Suppressor macrophage (primary cell): ENCODE results near the gene NEK3.
"Not testable (repeated sequence)": the region's sequence is repeated elsewhere in the genome, so short reads cannot be mapped to it uniquely, and the experiment has no call there.

Experiments
- DNase-seq, 4 experiments: peaks; one replicate each; pipeline ENCODE4 v3.0.0-alpha.2; 2020 to 2022

NEK3 gene

GRCh38 chr13:52165411-52165810 is 6.0 kb upstream of the NEK3 start:
- DNase-seq: no peak

- DNase-seq: no peak
These were observed 5.6 kb upstream of the NEK3 start for GRCh38 chr13:52164989-52165388.

DNA sequence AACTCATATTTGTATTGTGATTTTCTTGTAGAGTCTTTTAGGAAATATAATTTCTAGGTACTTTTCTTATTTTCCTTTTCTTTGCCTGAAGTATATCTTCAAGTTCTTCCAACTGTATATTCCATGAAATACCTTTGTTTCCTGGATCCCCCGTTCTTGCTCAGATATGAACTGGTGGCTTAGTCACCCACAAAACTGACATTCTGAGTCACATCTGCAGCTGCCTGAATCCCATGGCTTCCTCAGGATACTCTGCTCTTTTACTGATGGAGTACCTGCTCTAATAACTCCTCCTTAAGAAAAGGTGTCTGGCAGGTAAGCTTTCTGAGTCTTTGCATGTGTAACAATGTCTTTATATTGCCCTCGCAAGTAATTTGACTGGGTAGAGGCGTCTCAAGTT is 4.5 kb upstream of the NEK3 start:
- not testable (repeated sequence) for DNase-seq

- no peak for DNase-seq
These were observed 3.1 kb upstream of the NEK3 start for GRCh38 chr13:52162279-52163101.

- no peak for DNase-seq
These were observed 1.8 kb upstream of the NEK3 start for GRCh38 chr13:52161181-52161646.

GRCh38 chr13:52160506-52160905 is 1.1 kb upstream of the NEK3 start:
- DNase-seq: peak in 1 of 4 experiments; percentile 4

- DNase-seq: no peak
These were observed 656 bp upstream of the NEK3 start for GRCh38 chr13:52160053-52160452.

DNA sequence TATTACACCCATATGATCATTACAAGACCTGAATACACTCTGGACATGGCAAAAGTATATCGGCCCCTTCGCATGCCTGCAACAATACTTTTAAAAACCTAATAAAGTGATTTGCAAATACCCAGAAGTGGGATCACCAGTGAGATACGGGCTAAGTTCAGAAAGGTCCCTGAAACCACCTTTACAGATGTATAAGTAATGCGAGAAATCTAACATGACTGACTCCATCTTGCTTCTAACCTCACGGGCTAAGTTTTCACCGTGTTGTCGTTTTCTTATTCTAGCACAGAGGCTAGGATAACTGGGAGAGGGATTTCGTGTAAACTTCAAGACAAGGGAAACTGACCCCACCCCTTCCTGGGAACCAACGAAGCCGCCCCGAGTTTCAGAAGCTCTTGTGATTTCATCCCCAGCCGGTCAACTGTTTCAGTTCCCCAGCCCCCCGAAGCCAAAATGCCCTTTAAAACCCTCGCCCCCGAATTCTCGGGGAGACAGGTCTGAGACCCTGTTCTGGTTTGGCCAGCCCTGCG is 703 bp downstream of the NEK3 start:
- peak in 3 of 4 experiments; percentile 41 to 73 (median 64) for DNase-seq

DNA sequence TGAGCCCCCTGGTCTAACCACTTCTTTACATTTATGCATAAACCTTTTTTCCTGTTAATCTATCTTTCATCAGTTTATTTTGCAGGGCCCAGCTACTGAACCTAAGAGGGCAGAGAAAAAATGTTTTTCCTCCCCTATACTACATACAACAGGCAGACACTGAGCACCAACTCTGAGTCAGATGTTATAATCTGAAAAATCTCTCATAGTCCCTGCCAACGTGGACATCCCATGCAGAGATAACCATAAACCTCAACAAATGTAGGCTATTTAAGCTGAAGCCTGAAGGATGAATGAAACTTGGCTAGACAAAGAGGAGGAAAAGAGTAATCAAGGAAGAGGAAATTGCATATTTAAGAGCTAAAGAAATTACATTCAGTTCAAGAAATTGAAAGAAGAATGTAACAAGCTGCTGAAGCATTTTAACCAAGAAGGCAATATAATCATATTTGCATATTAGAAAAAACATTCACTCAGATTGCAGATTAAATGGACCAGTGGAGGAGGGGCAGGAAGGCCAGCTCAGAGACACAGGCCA is 2.6 kb downstream of the NEK3 start:
- DNase-seq: no peak

DNA sequence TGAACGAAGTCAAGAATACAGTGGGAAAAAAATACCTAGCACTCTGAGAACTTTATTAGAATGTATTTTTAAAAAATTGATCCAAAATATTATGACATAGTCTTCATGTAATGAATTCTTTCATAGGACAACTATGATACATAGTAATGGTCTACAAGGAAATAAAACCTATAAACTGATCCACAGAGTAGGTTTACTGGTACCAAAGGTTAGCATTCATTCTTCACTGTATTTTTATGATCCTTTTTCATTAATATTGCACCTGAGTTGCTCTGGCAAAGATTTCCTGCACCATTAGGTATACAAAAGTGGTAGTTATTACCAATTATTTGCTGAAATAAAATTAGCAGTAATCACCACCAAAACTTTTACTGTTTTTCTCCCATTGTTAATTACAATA is 4.2 kb downstream of the NEK3 start:
- DNase-seq: no peak

GRCh38 chr13:52147225-52147624 is 12.2 kb downstream of the NEK3 start:
- DNase-seq: no peak

- DNase-seq: no peak
These were observed 18.1 kb downstream of the NEK3 start for GRCh38 chr13:52141299-52141698.

DNA sequence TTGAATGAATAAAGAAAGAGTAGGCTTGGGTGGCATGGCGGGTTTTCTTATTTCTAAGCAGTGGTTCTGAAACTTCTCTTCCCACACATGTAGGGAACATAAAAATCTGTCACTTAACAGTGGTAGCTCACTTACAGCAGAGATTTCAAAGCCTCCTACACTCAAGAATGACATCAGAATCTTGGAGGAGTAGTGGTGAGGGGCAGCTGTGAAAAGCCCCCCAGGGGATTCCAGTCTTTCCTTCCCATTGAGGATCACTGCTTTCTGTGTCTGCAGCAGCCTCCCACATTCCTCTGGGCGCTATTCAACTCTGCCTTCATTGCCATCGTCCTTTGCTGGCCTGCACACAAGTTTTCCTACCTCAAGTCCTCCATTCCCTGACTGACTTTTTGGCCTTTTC is 21.9 kb downstream of the NEK3 start:
- no peak for DNase-seq

DNA sequence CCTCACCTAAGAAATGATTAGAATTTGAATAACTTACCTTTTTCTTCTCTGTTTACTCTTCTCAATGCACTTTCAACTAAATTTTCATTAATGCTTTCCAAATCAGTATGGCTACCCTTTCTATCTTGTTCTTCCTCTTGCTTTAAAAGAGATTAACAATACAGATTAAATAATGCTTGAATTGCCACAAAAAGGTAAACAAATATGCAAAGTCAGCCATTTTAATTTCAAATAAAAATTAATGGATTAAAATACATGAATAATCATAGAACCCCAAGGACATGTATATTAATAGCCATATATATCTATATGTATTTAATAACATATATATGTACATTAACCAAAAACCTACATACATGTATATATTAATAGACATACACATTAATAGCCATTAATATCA is 22.6 kb downstream of the NEK3 start:
- no peak for DNase-seq

GRCh38 chr13:52130641-52131040 is 28.8 kb downstream of the NEK3 start:
- no peak for DNase-seq

- peak; percentile 62 to 87 (median 72) for DNase-seq
These were observed 30.4 kb downstream of the NEK3 start, which contains the start of gene NEK5 for GRCh38 chr13:52128714-52129700. Gene NEK5, minus strand, starts transcription at chr13:52129073. Its CDS starts 1,591 bp downstream, at chr13:52127482.

- DNase-seq: peak; percentile 58 to 70 (median 64)
These were observed 31.4 kb downstream of the NEK3 start for GRCh38 chr13:52127783-52128702.

- DNase-seq: no peak
These were observed 32.0 kb downstream of the NEK3 start for GRCh38 chr13:52127378-52127777.

GRCh38 chr13:52125547-52125946 is 33.9 kb downstream of the NEK3 start:
- DNase-seq: no peak

DNA sequence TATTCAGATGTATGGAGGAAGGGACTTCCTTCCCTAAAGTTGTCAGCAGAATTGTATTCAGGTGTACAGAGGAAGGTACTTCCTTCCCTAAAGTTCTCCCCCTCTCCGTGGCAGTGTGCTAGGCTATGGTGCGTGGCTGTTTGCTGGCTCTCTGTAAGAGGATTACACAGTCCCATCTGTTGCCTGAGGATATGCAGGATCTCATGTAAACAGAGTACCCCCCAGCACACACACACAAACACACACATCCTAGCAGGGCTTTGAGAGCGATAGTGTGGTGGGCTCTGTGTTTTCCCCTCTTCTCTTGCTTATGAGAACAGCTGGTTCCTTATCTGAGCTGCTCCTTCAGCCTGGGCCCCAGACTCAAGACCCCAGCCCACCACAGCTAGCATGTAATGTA is 40.8 kb downstream of the NEK3 start:
- DNase-seq: no peak

DNA sequence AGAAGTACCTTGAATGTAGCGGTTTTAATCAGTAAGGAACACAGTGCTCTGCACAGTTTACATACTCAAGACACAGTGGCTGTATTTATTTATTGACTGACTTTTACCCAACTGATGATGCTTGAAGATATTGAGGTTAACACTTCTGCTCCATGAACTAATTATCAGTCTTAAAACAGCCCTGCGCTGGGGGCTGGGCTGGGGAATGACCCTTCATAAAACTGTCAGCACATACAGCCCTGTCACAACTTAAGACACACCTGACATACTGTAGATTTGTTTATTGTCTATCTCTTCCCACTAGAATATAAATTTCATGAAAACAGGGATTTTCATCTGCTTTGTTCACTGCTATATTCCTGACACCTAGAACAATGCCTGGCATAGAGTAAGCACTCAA is 41.3 kb downstream of the NEK3 start:
- no peak for DNase-seq

- no peak for DNase-seq
These were observed 46.8 kb downstream of the NEK3 start for GRCh38 chr13:52112591-52112990.
